Skin of body (tissue), 2 donors: ENCODE data around the gene ENOX2. TPM values are rescaled to one million over a fixed set of nuclear protein-coding genes. Genes with fewer than 3 reads are reported as not detected.
"Not testable (repeated sequence)": the region's sequence is repeated elsewhere in the genome, so short reads cannot be mapped to it uniquely, and the experiment has no call there.

Experiments used
- DNase-seq: peaks from one replicate; lab custom pipeline; 2025; lab: John Stamatoyannopoulos, UW
- total RNA-seq: library from RNA; depleted of rRNA; stranded (reverse); fragments of >200 nt; gene quantifications from one replicate; pipeline ENCODE4 v1.2.3, GENCODE V29; 2014

ENOX2 gene
- total RNA-seq, 1 donor from 2014 or later, result 8.4 TPM

- DNase-seq, result no peak
Measured at GRCh38 chrX:130758072-130758471, 144.9 kb downstream of the ENOX2 start.

DNA sequence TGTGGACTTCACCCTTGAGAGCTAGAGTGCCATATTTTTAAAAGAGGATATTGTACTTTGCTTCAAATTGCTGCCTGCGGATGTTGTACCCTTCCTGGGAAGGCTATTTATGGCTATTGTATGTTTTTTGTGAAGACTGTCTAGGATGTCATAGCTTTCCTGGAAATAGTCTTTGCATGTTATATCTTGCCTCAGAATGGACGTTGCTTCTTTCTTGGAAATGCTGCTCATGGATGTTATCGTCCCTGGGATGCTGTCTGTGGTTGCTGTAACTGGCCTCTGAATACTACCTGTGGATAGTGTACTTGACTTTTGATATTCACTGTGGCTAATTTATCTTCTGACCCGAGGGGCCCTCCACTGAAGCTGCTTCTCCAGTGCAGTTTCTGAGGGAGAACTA, 146.8 kb downstream of the ENOX2 start:
- DNase-seq, result no peak

DNA sequence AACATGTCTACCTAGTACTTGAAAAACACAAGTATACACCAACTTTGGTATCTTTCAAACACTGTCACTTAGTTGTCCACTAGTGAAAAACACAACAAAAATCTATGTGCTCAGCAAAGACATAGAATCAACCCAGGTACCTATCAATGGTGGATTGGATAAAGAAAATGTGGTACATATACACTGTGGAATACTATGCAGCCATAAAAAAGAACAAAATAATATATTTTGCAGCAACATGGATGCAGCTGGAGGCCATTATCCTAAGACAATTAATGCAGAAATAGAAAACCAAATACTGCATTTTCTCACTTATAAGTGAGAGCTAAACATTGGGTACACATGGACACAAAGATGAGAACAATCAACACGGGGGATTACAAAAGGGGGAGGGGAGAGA, 148.7 kb downstream of the ENOX2 start:
- DNase-seq, result no peak

- no peak for DNase-seq
Measured at GRCh38 chrX:130746709-130747342, 156.2 kb downstream of the ENOX2 start.

DNA sequence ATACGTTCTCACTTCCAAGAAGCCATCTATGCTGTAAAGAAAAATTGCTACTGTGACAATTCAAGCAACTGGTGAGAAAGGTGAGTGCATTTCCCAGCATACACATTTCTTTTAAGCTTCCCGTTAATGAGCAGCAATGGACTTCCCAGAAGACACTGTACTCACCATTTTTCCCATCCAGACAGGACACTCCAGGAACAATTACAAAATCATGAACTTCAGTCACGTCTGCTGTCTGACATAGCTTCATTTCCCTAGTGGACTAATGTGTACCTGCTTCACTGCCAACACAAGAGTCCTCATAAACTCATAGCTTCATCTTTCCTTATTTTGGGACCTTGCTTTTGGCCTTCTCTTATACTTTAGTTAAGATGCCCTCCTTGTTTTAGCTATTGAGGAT, 156.9 kb downstream of the ENOX2 start:
- DNase-seq, result no peak

DNA sequence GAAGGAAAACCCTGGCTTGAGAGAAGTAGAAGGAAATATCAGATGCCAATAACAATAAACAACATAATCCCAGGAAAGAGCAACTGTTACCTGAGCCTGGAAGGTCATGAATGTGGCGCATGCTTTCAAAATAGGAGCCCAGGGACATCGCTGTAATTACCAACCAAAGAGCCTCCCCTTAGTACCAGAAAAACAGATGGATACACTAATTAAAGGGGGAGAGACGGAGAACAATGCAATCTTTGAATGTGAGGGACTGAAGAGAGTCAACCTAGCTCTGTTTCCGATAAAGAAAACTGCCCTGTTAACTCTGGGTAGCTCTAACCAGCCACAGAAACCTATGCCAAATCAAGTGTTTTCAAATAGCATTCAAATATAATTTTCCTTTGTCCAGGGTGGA, 161.4 kb downstream of the ENOX2 start:
- no peak for DNase-seq

DNA sequence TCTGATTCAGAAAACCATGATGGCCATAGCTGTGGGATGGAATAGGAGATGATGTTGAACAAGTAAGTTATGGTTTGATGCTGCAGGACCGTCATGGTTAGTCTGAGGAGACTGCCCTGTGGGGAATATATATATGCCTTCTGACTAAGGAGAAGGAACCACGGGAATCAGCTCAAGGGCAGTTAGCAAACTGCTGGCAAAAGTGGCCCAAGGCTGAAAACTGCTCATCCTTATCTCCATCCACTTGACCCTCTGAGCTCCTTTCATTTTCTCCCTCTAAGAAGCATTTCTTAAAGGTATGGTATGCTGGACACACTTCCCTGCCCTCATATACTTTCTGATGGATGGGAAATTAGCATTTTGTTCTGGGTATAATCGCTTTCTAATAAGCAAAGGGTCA, 161.9 kb downstream of the ENOX2 start:
- no peak for DNase-seq

GRCh38 chrX:130738638-130739195, 164.3 kb downstream of the ENOX2 start:
- DNase-seq, result no peak

GRCh38 chrX:130734713-130735112, 168.3 kb downstream of the ENOX2 start:
- DNase-seq, result no peak

DNA sequence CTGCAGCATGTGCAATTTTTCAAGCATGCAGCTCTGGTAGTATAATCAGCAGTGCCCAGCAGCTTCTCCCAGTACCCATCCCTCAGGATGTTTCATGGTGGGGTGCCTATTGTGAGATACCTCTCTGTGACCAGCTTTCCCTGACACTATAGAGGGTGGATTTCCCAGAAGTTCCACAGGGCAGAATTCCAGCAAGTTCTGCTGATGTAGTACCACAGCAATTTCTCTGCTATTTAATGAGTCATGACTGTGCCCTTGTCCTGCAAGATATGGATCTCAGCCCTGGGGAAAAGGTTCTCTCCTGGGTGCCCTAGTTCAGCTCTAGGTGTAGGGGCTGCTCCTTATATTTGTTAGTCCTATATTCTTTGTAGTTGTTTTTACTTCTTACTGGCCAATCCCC, 174.8 kb downstream of the ENOX2 start:
- DNase-seq, result no peak

DNA sequence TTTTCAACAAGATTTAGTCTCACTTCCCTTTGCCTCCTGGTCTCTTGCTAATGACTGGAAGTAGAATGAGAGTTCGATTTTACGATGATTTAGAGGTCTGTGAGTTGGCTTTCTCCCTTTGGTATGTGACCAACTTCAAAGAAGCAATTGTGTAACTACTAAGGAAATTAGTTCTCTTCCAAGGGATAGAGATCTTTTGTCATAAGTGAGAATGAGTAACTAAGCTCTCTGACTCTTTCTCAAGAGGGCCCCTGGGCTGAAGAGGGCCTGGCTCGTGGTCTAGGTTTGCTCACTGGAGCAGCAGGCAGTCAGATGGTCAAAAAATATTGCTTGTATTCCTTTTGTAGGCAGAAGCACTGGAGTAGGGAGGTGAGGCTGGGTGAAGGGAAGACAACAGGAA, 176.3 kb downstream of the ENOX2 start:
- no peak for DNase-seq

GRCh38 chrX:130725519-130725918, 177.5 kb downstream of the ENOX2 start:
- DNase-seq, result no peak

DNA sequence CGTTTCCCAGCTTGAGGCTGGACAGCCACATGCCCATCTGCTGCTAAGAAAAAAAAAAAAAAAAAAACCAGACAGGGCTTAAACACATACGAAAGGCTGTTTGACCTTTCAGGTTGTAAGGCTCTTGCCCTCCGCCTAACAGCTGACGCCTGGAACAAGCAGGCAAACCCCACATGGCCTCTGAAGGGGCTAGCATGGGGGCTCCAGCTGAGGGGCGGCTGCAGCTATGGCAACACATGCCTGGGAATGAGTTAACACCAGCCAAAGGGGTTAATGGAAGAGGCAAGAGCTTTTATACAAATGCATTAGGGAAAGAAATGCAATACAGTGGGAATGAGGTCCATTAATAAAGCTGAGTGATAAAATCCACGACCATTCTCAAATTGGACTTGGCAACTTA, 183.6 kb downstream of the ENOX2 start:
- no peak for DNase-seq

GRCh38 chrX:130718137-130718536, 184.9 kb downstream of the ENOX2 start:
- DNase-seq, result no peak

DNA sequence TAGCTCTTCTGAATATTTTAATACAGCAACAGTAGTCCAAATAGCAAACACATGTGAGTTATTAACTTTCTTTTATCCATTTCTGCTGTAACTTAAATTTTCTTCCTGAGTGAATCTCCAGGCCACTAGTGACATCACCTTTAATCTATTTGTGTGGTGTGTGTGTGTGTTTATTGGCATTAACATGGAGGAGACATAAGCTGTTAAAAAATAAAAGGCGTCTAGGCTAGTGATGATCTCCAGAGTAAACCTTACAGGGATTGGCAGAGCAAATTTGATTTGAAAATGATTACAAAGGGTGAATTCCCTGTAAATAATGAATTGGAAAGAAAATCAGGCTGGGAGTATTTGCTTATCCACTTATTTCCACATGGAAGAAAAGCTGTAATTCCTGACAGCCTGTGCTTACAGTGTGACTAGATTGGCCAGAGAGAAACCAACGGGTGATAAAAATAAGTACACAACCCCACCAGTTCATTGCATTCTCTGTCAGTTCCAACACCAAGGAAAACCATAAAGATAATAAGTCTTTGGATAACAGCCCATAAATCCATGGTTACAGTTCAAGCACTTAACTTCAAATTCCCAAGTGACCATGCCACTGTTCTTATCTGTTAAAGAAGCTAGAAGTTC, 186.1 kb downstream of the ENOX2 start:
- DNase-seq, result no peak

DNA sequence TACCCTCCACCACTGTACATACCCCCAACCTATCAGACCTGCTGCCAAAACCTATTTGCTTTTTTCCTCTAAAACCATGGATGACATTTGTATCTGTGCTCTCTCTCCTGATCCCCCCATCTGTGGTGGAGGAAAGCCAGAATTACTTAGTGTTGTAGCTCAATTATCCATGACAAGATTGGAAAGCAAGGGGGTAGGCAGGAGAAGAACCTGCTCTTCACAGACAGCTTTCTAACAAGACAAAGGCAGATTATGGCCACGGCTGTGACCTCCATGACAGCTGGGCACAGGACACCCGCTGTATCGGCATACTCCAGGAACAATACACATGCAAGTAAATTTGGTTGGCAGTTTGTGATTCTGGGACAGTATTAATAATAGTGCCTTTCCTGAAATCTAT, 186.7 kb downstream of the ENOX2 start:
- no peak for DNase-seq

GRCh38 chrX:130715299-130715698, 187.7 kb downstream of the ENOX2 start:
- DNase-seq, result no peak

DNA sequence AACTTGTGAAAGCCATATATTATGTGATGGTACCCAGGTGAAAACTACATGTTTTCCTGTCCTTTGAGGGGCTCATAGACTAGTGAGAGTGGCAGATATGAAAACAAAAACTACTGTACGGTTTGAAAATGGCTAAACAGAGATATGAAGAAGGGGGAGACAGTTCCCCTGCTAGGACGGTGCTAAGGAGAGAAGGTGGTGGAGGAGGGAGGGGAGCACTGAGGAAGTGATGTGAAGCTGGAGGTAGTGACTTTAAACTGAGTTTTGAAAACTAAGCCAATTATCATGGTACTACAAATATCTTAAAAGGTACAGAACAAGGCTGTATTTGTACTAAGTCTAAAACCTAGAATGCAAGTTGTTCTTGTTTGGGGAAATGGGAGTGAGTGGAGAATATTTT, 188.3 kb downstream of the ENOX2 start:
- DNase-seq, result no peak

DNA sequence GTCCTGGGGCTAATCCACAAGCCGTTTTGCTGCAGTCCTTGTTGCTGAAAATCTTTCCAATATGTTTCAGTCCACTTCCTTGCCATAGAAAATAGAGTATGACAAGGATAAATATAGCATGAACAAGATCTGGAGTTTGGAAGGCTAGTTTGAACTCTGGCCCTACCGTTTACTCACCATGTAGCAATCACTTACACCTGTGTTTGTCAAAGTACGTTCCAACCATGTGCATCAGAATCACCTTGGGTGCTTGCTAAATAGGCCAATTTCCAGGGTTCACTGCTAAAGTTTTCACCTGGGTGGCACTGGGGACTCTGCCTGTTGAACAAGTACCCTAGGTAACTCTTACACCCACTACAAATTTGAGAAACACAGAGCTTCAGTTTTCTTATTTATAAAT, 188.9 kb downstream of the ENOX2 start:
- DNase-seq, result no peak

DNA sequence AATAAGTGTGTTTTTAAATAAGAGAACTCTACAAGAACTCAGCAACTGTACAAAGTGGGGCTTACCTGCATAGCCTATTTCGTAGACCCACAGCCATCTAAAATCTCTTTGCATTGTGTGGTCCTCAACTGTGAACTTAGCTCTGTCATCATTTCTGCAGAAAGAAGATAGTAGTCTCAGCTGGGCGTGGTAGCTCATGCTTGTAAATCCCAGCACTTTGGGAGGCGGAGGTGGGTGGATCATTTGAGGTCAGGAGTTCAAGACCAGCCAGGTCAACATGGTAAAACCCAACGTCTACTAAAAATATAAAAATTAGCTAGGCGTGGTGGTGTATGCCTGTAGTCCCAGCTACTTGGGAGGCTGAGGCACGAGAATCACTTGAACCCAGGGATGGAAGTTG, 193.8 kb downstream of the ENOX2 start:
- not testable (repeated sequence) for DNase-seq

- DNase-seq, result no peak
Measured at GRCh38 chrX:130705591-130705990, 197.4 kb downstream of the ENOX2 start.

DNA sequence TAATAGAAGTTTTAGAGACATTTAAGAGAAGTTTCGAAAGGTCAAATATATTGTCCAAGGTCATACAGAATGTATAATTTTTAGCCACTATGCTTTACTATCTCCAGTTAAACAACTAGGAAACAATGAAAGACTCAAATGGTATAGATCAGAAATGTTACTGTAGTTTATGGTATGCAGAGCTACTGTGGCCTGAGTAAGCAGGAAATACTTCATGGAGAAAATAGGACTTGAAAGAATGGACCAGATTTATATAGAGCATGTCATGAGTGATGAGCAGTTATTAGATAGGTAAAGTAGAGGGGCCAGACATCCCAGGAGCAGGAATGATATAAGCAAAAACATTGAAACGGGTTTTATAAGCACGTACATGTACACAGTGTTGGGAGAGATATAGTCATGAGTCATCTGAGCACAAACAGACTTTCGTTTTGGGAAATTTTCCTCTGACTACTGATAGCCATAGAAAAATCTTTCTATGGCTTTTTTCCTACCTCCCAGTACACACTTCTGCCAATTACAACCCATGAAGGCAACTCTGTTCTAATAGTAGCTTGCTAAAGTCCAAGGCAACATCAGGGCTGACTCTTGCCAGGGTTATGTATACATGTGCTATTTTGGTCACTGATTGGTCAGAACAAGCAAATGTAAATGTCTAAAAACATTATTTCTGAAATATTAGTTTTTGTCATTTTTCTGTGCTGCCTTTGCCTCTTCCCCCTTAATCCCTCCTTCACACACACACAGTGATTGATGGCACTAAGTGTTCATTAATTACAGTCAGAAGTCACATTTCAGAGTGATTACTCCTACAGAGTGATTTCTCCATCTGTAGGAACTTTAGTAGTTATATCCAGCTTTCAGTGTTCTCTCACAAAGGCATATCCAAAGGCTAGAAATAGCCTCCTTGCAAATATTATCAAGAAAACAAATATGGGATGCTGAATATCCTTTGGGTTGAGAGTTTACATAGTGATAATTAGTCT, 198.7 kb downstream of the ENOX2 start:
- no peak for DNase-seq
